H1 (cell line): Measurements from ENCODE around the gene GPANK1. TPM values are rescaled to one million over a fixed set of nuclear protein-coding genes. Genes with fewer than 3 reads are reported as not detected.

Experiments used
- ATF2 ChIP-seq: IDR thresholded peaks from 2 replicates; pipeline ENCODE4 v1.6.1; 2012; ENCODE audit warnings: low read length, inconsistent platforms
- E2F6 ChIP-seq: IDR thresholded peaks from 2 replicates; pipeline ENCODE4 v1.6.1; 2012; ENCODE audit warnings: inconsistent platforms
- KDM5A ChIP-seq: fragments of 200-600 bp; IDR thresholded peaks from 2 replicates; pipeline ENCODE4 v1.7.1; 2012; ENCODE audit warnings: mild to moderate bottlenecking, low read length, inconsistent platforms, mixed read lengths
- NRF1 ChIP-seq: IDR thresholded peaks from 2 replicates; pipeline ENCODE4 v1.6.1; 2011; ENCODE audit warnings: mild to moderate bottlenecking, low read depth, low read length, improper control_type of control experiment
- PHF8 ChIP-seq: fragments of 200-600 bp; sonication (generic); conservative IDR thresholded peaks from 2 replicates; pipeline ENCODE4 v1.7.1; 2012; ENCODE audit warnings: low read depth, mild to moderate bottlenecking, inconsistent platforms, low read length, moderate library complexity
- TAF1 ChIP-seq: IDR thresholded peaks from 2 replicates; pipeline ENCODE4 v1.6.1; 2011; ENCODE audit warnings: mild to moderate bottlenecking, low read depth, low read length
- polyA plus RNA-seq, 7 experiments: library from polyadenylated mRNA; depleted of rRNA in 3 of 7; stranded (reverse) in 5 of 7; unstranded in 2 of 7; fragments of >200 nt in 5 of 7; fragments of 200-250 nt in 2 of 7; gene quantifications; 1 replicate in 5 of 7; 2 replicates in 1 of 7; 4 replicates in 1 of 7; pipeline versions ENCODE4 v1.2.1 to v1.2.3, GENCODE V29; 2011 to 2013; ENCODE audit warnings: missing spikeins in 2 of 7, mixed read lengths in 2 of 7
- total RNA-seq: library from RNA; stranded (reverse); fragmentation: NEBNext Ultra II Directional; extraction: Animal tissue kit (Norgen Biotek cat#: 25700); gene quantifications from 2 replicates; pipeline ENCODE4 v1.2.1, GENCODE V29; 2021

GPANK1 gene
- total and polyA plus RNA-seq, 2 of the 8 experiments (the other 6 are each of a cell fraction or from before 2014, with no cell fraction given): 24.5 to 30.2 TPM

GRCh38 chr6:31669676-31670075 is 4.9 kb upstream of the GPANK1 start, which contains the start of gene LY6G5B (continued):
- TF ChIP-seq E2F6: no peak
- TF ChIP-seq ATF2: no peak
- TF ChIP-seq KDM5A: no peak
- TF ChIP-seq TAF1: no peak
- TF ChIP-seq PHF8: no peak
- TF ChIP-seq NRF1: no peak
